Lung (tissue), 12 donors: ENCODE measurements around the gene DRC3. TPM values are rescaled to one million over a fixed set of nuclear protein-coding genes. Genes with fewer than 3 reads are reported as not detected.

Experiments
- ATAC-seq: fragments of 200-7000 bp; cut with Tn5 transposase; one replicate; pipeline ENCODE4 v1.9.1; 2020; ENCODE audit warnings: moderate number of reproducible peaks; ENCODE audit not compliant: insufficient read depth, low FRiP score
- DNase-seq, 3 donors: peaks; one replicate each; pipeline ENCODE4 v3.0.0-alpha.2; 2013 to 2017
- H3K27ac ChIP-seq, 2 donors: one replicate each; pipeline ENCODE4 v1.5.1; 2013; ENCODE audit warnings: mild to moderate bottlenecking in 2 of 2, moderate library complexity in 2 of 2, control low read depth in 1 of 2, inconsistent platforms in 1 of 2, low read depth in 1 of 2, low read length in 1 of 2
- H3K27me3 ChIP-seq, 3 donors: one replicate each; pipeline ENCODE4 v1.5.1; 2013; ENCODE audit warnings: low read length in 2 of 3; ENCODE audit not compliant: control insufficient read depth in 3 of 3, insufficient read depth in 3 of 3
- H3K36me3 ChIP-seq, 4 donors: one replicate each; pipeline ENCODE4 v1.5.1; 2013; ENCODE audit warnings: low read length in 4 of 4, mild to moderate bottlenecking in 1 of 4, moderate library complexity in 1 of 4; ENCODE audit not compliant: control insufficient read depth in 4 of 4, insufficient read depth in 4 of 4
- H3K4me1 ChIP-seq, 5 donors: one replicate each; pipeline ENCODE4 v1.5.1; 2013; ENCODE audit warnings: low read length in 5 of 5, mild to moderate bottlenecking in 2 of 5, moderate library complexity in 1 of 5; ENCODE audit not compliant: control insufficient read depth in 5 of 5, insufficient read depth in 5 of 5
- H3K4me3 ChIP-seq: one replicate; pipeline ENCODE4 v1.5.1; 2013; ENCODE audit warnings: mild to moderate bottlenecking, control low read depth, moderate library complexity
- H3K9ac ChIP-seq, 2 donors: one replicate each; pipeline ENCODE4 v1.5.1; 2013; ENCODE audit warnings: low read length in 2 of 2, control low read depth in 1 of 2; ENCODE audit not compliant: insufficient read depth in 1 of 2
- H3K9me3 ChIP-seq, 4 donors: one replicate each; pipeline ENCODE4 v1.5.1; 2013; ENCODE audit warnings: low read length in 3 of 4, mild to moderate bottlenecking in 1 of 4, moderate library complexity in 1 of 4; ENCODE audit not compliant: control insufficient read depth in 4 of 4, insufficient read depth in 3 of 4
- WGBS, 2 donors: extraction: QIAGEN DNeasy Blood & Tissue Kit; methylation state at CpG; one replicate each; pipeline ENCODE4 v1.1.7; 2013; 5-methylcytosine and 5-hydroxymethylcytosine counted together
- polyA plus RNA-seq, 2 donors: library from polyadenylated mRNA; stranded (reverse); fragments of 200-250 nt; gene quantifications; one replicate each; pipeline ENCODE4 v1.2.1, GENCODE V29; 2013
- total RNA-seq, 2 donors: library from RNA; depleted of rRNA in 1 of 2; stranded (reverse); fragments of >200 nt in 1 of 2; gene quantifications; one replicate each; pipeline ENCODE4 v1.2.1, GENCODE V29; 2014 to 2021
- TF ChIP-seq, protein P1 (sequence below): IDR thresholded peaks from 2 replicates; pipeline ENCODE4 v1.5.1; 2012; ENCODE audit warnings: mild to moderate bottlenecking; ENCODE audit errors: control extremely low read depth, extremely low read depth
- donor health status: control.
- donor health status: control.
- donor health status: Bipolar disorder and iron deficiency.
- donor health status: healthy.
- donor health status: DM: yes; HTN: yes; CAD: no.

The DRC3 gene
- total and polyA plus RNA-seq, 4 donors: 6.6 to 29.5 (median 13.5) TPM

GRCh38 chr17:17958982-17959381 is 13.7 kb upstream of the DRC3 start:
- 74 to 85% methylated on average over 5 of the region's 5 CpGs for WGBS, 2 donors
- Histone ChIP-seq H3K9me3 (no peaks in the 10 kb centered on the region), H3K27me3 (no peaks in the 10 kb centered on the region), H3K27ac (peak overlapping the region; percentile 77 to 89), H3K4me3 (no peak overlapping the region), H3K36me3 (no peaks in the 10 kb centered on the region), H3K4me1 (peaks cover 13 to 27% (median 24%) of the 10 kb centered on the region in 5 donors), H3K9ac (peak overlapping the region in 1 of 2 donors; percentile 73)
- TF ChIP-seq, protein P1, sequence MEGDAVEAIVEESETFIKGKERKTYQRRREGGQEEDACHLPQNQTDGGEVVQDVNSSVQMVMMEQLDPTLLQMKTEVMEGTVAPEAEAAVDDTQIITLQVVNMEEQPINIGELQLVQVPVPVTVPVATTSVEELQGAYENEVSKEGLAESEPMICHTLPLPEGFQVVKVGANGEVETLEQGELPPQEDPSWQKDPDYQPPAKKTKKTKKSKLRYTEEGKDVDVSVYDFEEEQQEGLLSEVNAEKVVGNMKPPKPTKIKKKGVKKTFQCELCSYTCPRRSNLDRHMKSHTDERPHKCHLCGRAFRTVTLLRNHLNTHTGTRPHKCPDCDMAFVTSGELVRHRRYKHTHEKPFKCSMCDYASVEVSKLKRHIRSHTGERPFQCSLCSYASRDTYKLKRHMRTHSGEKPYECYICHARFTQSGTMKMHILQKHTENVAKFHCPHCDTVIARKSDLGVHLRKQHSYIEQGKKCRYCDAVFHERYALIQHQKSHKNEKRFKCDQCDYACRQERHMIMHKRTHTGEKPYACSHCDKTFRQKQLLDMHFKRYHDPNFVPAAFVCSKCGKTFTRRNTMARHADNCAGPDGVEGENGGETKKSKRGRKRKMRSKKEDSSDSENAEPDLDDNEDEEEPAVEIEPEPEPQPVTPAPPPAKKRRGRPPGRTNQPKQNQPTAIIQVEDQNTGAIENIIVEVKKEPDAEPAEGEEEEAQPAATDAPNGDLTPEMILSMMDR: no peak
- no peak for DNase-seq
- no peak for ATAC-seq

DNA sequence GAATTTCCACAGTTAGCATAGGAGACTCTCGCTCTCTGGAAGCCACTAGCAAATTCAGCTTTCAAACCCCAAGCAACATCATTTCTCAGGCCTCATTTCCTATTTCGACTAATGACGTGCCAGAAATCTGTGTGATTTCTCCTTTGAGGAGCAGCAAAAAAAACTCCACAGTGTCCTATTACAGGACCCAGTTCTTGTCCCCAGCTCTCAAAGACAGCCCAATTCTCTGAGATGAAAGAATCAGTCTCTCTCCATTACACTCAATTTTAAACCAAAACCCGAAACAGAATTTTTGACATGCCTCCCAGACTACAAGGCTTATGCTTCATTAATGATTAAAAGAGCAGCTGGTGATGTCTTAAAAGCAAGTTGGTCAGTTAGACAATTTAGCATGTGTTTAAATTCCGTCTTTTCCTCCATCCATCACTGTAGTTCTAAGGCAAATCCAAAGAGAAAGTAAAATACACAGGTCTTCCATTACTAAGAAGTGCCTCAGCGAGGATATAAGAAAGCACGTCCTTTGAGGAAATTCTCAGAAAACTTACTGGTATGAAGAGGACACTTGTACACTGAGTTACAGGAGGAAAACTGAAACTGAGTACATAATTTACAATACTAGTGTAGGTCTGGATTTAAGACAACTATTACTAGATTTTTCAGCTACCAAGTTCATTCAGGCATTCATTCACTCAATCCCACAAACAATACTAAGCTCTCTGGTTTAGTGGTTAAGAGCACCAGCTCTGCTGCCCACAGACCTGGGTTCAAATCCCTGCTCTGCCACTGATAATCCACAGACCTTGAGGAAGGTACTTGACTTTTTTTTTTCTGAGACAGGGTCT is 12.9 kb upstream of the DRC3 start:
- H3K9ac ChIP-seq: peak overlapping the region in 1 of 2 donors; percentile 73
- 22 to 47% methylated on average over 7 of the region's 7 CpGs for WGBS, 2 donors
- H3K27ac ChIP-seq: peak overlapping the region; percentile 77 to 89
- no peak overlapping the region for H3K4me3 ChIP-seq
- H3K9me3 ChIP-seq: no peaks in the 10 kb centered on the region
- H3K27me3 ChIP-seq: no peaks in the 10 kb centered on the region
- DNase-seq (peak; percentile 48 to 89 (median 89)), ATAC-seq (peak; percentile 19)
- TF ChIP-seq, protein P1: no peak
- H3K4me1 ChIP-seq: peaks cover 13 to 28% (median 24%) of the 10 kb centered on the region in 5 donors
- H3K36me3 ChIP-seq: no peaks in the 10 kb centered on the region

- H3K9me3 ChIP-seq: no peaks in the 10 kb centered on the region
- peaks cover 12 to 31% (median 24%) of the 10 kb centered on the region in 5 donors for H3K4me1 ChIP-seq
- TF ChIP-seq, protein P1: no peak
- DNase-seq (no peak), ATAC-seq (no peak)
- WGBS, 2 donors: 76 to 85% methylated on average over 5 of the region's 5 CpGs
- H3K36me3 ChIP-seq: no peaks in the 10 kb centered on the region
- H3K27ac ChIP-seq: peak overlapping the region in 1 of 2 donors; percentile 60
- no peaks in the 10 kb centered on the region for H3K27me3 ChIP-seq
- H3K9ac ChIP-seq: no peak overlapping the region
- H3K4me3 ChIP-seq: no peak overlapping the region
Observed at GRCh38 chr17:17960500-17961030, 12.1 kb upstream of the DRC3 start.
